Endothelial cell of umbilical vein (primary cell): ENCODE measurements around the gene FGF19. TPM values are rescaled to one million over a fixed set of nuclear protein-coding genes. Genes with fewer than 3 reads are reported as not detected.
A peak's percentile ranks its signal among the peaks of the same experiment; 100 is the strongest.

Source experiments
- BruUV-seq: library from RNA; stranded (reverse); fragments of 400-500 nt; replicated peaks from 2 replicates; lab custom pipeline; 2021; lab: Mats Ljungman, UMichigan
- CTCF ChIA-PET: fragments of 300-600, 350-600 bp; sonication (Branson Sonifier 250); formaldehyde crosslinking; loops from one replicate; lab custom pipeline; 2021; ENCODE audit warnings: antibody characterized with exemption, inconsistent platforms; lab: Charles Lee
- POLR2A ChIA-PET: fragments of 300-600, 350-600 bp; sonication (Branson Sonifier 250); formaldehyde crosslinking; loops from one replicate; lab custom pipeline; 2021; ENCODE audit warnings: antibody characterized with exemption, inconsistent platforms; lab: Charles Lee
- DNase-seq: peaks from one replicate; pipeline ENCODE4 v3.0.0-alpha.2; 2011; ENCODE audit warnings: low read depth, low spot score
- FAIRE-seq: peaks from 2 replicates; lab custom pipeline; 2011; peaks lifted over from hg19 to GRCh38; lab: Jason Lieb, UNC
- H2AFZ ChIP-seq: 2 replicates; pipeline ENCODE4 v1.6.0; 2012; ENCODE audit warnings: low read depth, low read length, control low read depth, inconsistent platforms
- H3K27ac ChIP-seq: 2 replicates; pipeline ENCODE4 v1.5.1; 2011; ENCODE audit warnings: low read depth, mild to moderate bottlenecking, control low read depth, low read length, moderate library complexity; ENCODE audit not compliant: insufficient read depth
- H3K27me3 ChIP-seq, 2 experiments: 2 replicates each; pipeline versions ENCODE4 v1.6.0 to v1.6.1; 2011; ENCODE audit warnings: low read length in 2 of 2, mixed read lengths in 1 of 2; ENCODE audit not compliant: control insufficient read depth in 2 of 2, insufficient read depth in 2 of 2
- H3K36me3 ChIP-seq, 2 experiments: 2 replicates in 1 of 2; 3 replicates in 1 of 2; pipeline ENCODE4 v1.5.1; 2011; ENCODE audit warnings: low read length in 2 of 2, mild to moderate bottlenecking in 1 of 2, moderate library complexity in 1 of 2; ENCODE audit not compliant: control insufficient read depth in 2 of 2, insufficient read depth in 2 of 2; ENCODE audit errors: extremely low read depth in 1 of 2
- H3K4me1 ChIP-seq: 3 replicates; pipeline ENCODE4 v1.5.1; 2011; ENCODE audit warnings: mild to moderate bottlenecking, low read length; ENCODE audit not compliant: control insufficient read depth, insufficient read depth; ENCODE audit errors: extremely low read depth
- H3K4me2 ChIP-seq: 2 replicates; pipeline ENCODE4 v1.6.1; 2011; ENCODE audit warnings: low read length, control low read depth, mixed read lengths; ENCODE audit not compliant: insufficient read depth
- H3K4me3 ChIP-seq, 3 experiments: fragments of 200-600 bp in 1 of 3; sonication (generic), shearing (Covaris generic) in 1 of 3; replicated peaks in 1 of 3; 2 replicates each; pipeline ENCODE4 v1.5.1; 2011 to 2016; ENCODE audit warnings: control low read depth in 3 of 3, low read length in 3 of 3, mild to moderate bottlenecking in 2 of 3, inconsistent platforms in 1 of 3, low read depth in 1 of 3, moderate library complexity in 1 of 3; ENCODE audit not compliant: insufficient read depth in 1 of 3
- H3K79me2 ChIP-seq: 2 replicates; pipeline ENCODE4 v1.6.0; 2012; ENCODE audit warnings: low read length, inconsistent platforms; ENCODE audit not compliant: control insufficient read depth, insufficient read depth
- H3K9ac ChIP-seq: replicated peaks from 2 replicates; pipeline ENCODE3; 2011; ENCODE audit warnings: low read length, control low read depth; ENCODE audit not compliant: insufficient read depth; ENCODE audit errors: extremely low read depth
- H3K9me1 ChIP-seq: replicated peaks from 3 replicates; pipeline ENCODE4 v1.6.0; 2011; ENCODE audit warnings: mild to moderate bottlenecking, low read length; ENCODE audit not compliant: control insufficient read depth, insufficient read depth; ENCODE audit errors: extremely low read depth
- H3K9me3 ChIP-seq: replicated peaks from 2 replicates; pipeline ENCODE4 v1.5.1; 2012; ENCODE audit warnings: low read length, inconsistent platforms; ENCODE audit not compliant: control insufficient read depth, insufficient read depth
- H4K20me1 ChIP-seq: replicated peaks from 2 replicates; pipeline ENCODE3; 2011; ENCODE audit warnings: mild to moderate bottlenecking, low read length; ENCODE audit not compliant: control insufficient read depth, insufficient read depth; ENCODE audit errors: extremely low read depth
- CTCF ChIP-seq, 2 donors: IDR thresholded peaks; 1 replicate in 1 of 2; 2 replicates in 1 of 2; pipeline ENCODE4 v1.5.1; 2011; ENCODE audit warnings: low read length in 2 of 2, mild to moderate bottlenecking in 2 of 2, moderate library complexity in 2 of 2, control low read depth in 1 of 2, inconsistent platforms in 1 of 2, low read depth in 1 of 2; ENCODE audit not compliant: insufficient read depth in 1 of 2; ENCODE audit errors: extremely low read depth in 1 of 2
- EZH2 ChIP-seq: IDR thresholded peaks from 2 replicates; pipeline ENCODE4 v1.6.1; 2012; ENCODE audit warnings: borderline replicate concordance, low read depth, mild to moderate bottlenecking, moderate library complexity, low read length, inconsistent platforms; ENCODE audit not compliant: severe bottlenecking
- FOS ChIP-seq: IDR thresholded peaks from 2 replicates; pipeline ENCODE4 v1.6.1; 2011; ENCODE audit warnings: mild to moderate bottlenecking, low read length, moderate library complexity, borderline replicate concordance; ENCODE audit not compliant: insufficient read depth
- GATA2 ChIP-seq: IDR thresholded peaks from 2 replicates; pipeline ENCODE4 v1.7.0; 2011; ENCODE audit warnings: low read depth, mild to moderate bottlenecking, moderate library complexity, mixed read lengths, low read length; ENCODE audit not compliant: insufficient read length, insufficient read depth
- JUN ChIP-seq: IDR thresholded peaks from 2 replicates; pipeline ENCODE4 v1.6.1; 2011; ENCODE audit warnings: borderline replicate concordance, low read depth; ENCODE audit not compliant: insufficient read length, insufficient read depth
- MAX ChIP-seq: IDR thresholded peaks from 2 replicates; pipeline ENCODE4 v1.6.1; 2011; ENCODE audit not compliant: insufficient read depth, insufficient read length
- MYC ChIP-seq: IDR thresholded peaks from one replicate; pipeline ENCODE4 v1.6.1; 2011; ENCODE audit warnings: mild to moderate bottlenecking, low read depth, low read length
- POLR2A ChIP-seq: IDR thresholded peaks from 2 replicates; pipeline ENCODE4 v1.6.1; 2012; ENCODE audit warnings: low read depth, mild to moderate bottlenecking, control low read depth, low read length
- POLR2AphosphoS5 ChIP-seq: IDR thresholded peaks from 2 replicates; pipeline ENCODE4 v1.6.1; 2012; ENCODE audit warnings: low read depth, mild to moderate bottlenecking, control low read depth, low read length, moderate library complexity; ENCODE audit not compliant: insufficient read depth
- dilution Hi-C: fragments of 300-500 bp; cut with MboI; formaldehyde crosslinking; loops from one replicate; pipeline ENCODE4 v1.15.0; 2019; ENCODE audit warnings: low sequenced_read_pairs; ENCODE audit not compliant: extremely low pct_ligation_motif_present
- intact Hi-C: fragments of 100-400 bp; cut with micrococcal nuclease; formaldehyde crosslinking; loops from one replicate; pipeline ENCODE4 v1.10.0; 2022
- polyA plus RNA-seq, 4 experiments: library from polyadenylated mRNA; depleted of rRNA in 3 of 4; stranded (reverse) in 3 of 4; unstranded in 1 of 4; fragments of >200 nt; gene quantifications; 2 replicates each; pipeline versions ENCODE4 v1.2.1 to v1.2.3, GENCODE V29; 2011 to 2012; ENCODE audit warnings: missing spikeins in 1 of 4
- total RNA-seq: library from RNA; stranded (reverse); gene quantifications from 2 replicates; pipeline ENCODE4 v1.2.3, GENCODE V29; 2021

FGF19 gene
- total and polyA plus RNA-seq, 2 donors (not counting 3 experiments of a cell fraction or from before 2014, with no cell fraction given), result 0.03 TPM; not detected in 1

- intact Hi-C loops (loop anchor here (5.0 kb wide), 2 partner anchors 142 to 187 kb away; no protein-coding TSS in a partner anchor), dilution Hi-C loops (no loop called here)
- no peaks in the 10 kb centered on the region for H3K36me3 ChIP-seq
- H3K27me3 ChIP-seq, result peaks cover 37 to 41% of the 10 kb centered on the region in 2 experiments
- H2AFZ ChIP-seq, result no peak overlapping the region
- H3K9me3 ChIP-seq, result no peaks in the 10 kb centered on the region
- H3K9ac ChIP-seq, result no peak overlapping the region
- H3K9me1 ChIP-seq, result no peaks in the 10 kb centered on the region
- no peak overlapping the region for H3K4me2 ChIP-seq
- no peaks in the 10 kb centered on the region for H3K79me2 ChIP-seq
- peak; percentile 74 for DNase-seq
- no TSS peak for BruUV-seq
- no peaks in the 10 kb centered on the region for H4K20me1 ChIP-seq
- H3K27ac ChIP-seq, result no peak overlapping the region
- peaks cover 8% of the 10 kb centered on the region for H3K4me1 ChIP-seq
- TF ChIP-seq JUN (no peak), POLR2AphosphoS5 (no peak)
- ChIA-PET CTCF (interaction anchor here (1.0 kb wide), 1 partner anchor 188 kb away, joined by 3 read pairs; no protein-coding TSS in a partner anchor), POLR2A (no interaction called here)
- peak; percentile 90 for FAIRE-seq
- no peak overlapping the region for H3K4me3 ChIP-seq
These were observed 3.3 kb downstream of the FGF19 start for GRCh38 chr11:69700278-69701140.

GRCh38 chr11:69699213-69699612 lies 4.6 kb downstream of the FGF19 start:
- Histone ChIP-seq H4K20me1 (no peaks in the 10 kb centered on the region), H3K4me2 (no peak overlapping the region), H3K36me3 (no peaks in the 10 kb centered on the region), H3K9me1 (no peaks in the 10 kb centered on the region), H3K4me1 (peaks cover 8% of the 10 kb centered on the region), H3K27me3 (peaks cover 26 to 29% of the 10 kb centered on the region in 2 experiments), H2AFZ (no peak overlapping the region), H3K27ac (no peak overlapping the region), H3K4me3 (no peak overlapping the region), H3K9me3 (no peaks in the 10 kb centered on the region), H3K79me2 (no peaks in the 10 kb centered on the region), H3K9ac (no peak overlapping the region)
- FAIRE-seq (no peak), DNase-seq (no peak)
- dilution Hi-C loops (no loop called here), intact Hi-C loops (no loop called here)
- no peak for TF ChIP-seq JUN
- TF ChIP-seq CTCF (IDR thresholded peaks at IDR 0.05; ENCODE audit: extremely low read depth in 1 of 2, insufficient read depth in 1 of 2, low read depth in 1 of 2, low read length in 2 of 2), result no peak
- no peak for TF ChIP-seq EZH2
- TF ChIP-seq FOS, result no peak
- no peak for TF ChIP-seq POLR2AphosphoS5
- TF ChIP-seq POLR2A, result no peak
- no peak for TF ChIP-seq MAX
- no peak for TF ChIP-seq MYC
- no peak for TF ChIP-seq GATA2
- ChIA-PET POLR2A (no interaction called here), CTCF (no interaction called here)
- no TSS peak for BruUV-seq
